HepG2 (cell line): ENCODE measurements around the gene GDI1. TPM values are rescaled to one million over a fixed set of nuclear protein-coding genes. Genes with fewer than 3 reads are reported as not detected.

ENCODE experiments used
- AGO2 ChIP-seq: fragments of 200-400 bp; formaldehyde crosslinking; optimal IDR thresholded peaks from 2 replicates; pipeline ENCODE3; 2017; ENCODE audit warnings: mild to moderate bottlenecking, low read depth, low read length, moderate library complexity
- CTCF ChIP-seq: sonication (generic); formaldehyde crosslinking; IDR thresholded peaks from 2 replicates; pipeline ENCODE4 v1.5.0; 2020; ENCODE audit warnings: mild to moderate bottlenecking, missing genetic modification reagents, moderate library complexity
- EHMT2 ChIP-seq: fragments of 200-600 bp; sonication (generic); IDR thresholded peaks from 2 replicates; pipeline ENCODE4 v1.7.0; 2017; ENCODE audit warnings: antibody characterized with exemption, low read depth, low read length, borderline replicate concordance
- HNRNPH1 ChIP-seq: fragments of 200-400 bp; formaldehyde crosslinking; optimal IDR thresholded peaks from 2 replicates; pipeline ENCODE3; 2017; ENCODE audit warnings: mild to moderate bottlenecking, low read depth, low read length
- HNRNPLL ChIP-seq: fragments of 200-400 bp; formaldehyde crosslinking; IDR thresholded peaks from 2 replicates; pipeline ENCODE4 v1.6.1; 2017; ENCODE audit warnings: mild to moderate bottlenecking, low read depth, low read length; ENCODE audit not compliant: poor library complexity, severe bottlenecking
- PHB2 ChIP-seq: fragments of 450-650 bp; IDR thresholded peaks from 2 replicates; pipeline ENCODE4 v1.6.1; 2018; ENCODE audit not compliant: partially characterized antibody
- PITX1 ChIP-seq: sonication (generic); formaldehyde crosslinking; IDR thresholded peaks from 2 replicates; pipeline ENCODE4 v1.5.1; 2020; ENCODE audit warnings: mild to moderate bottlenecking, missing genetic modification reagents
- POLR2AphosphoS5 ChIP-seq: IDR thresholded peaks from 2 replicates; pipeline ENCODE4 v1.6.1; 2012; ENCODE audit warnings: low read depth, low read length
- ZFP62 ChIP-seq: sonication (generic); formaldehyde crosslinking; IDR thresholded peaks from 2 replicates; pipeline ENCODE4 v1.4.0; 2020; ENCODE audit warnings: missing genetic modification reagents
- ZKSCAN1 ChIP-seq: fragments of 150-350 bp; IDR thresholded peaks from 2 replicates; pipeline ENCODE4 v1.6.1; 2014; ENCODE audit warnings: low read length
- ZNF234 ChIP-seq: sonication (generic); formaldehyde crosslinking; conservative IDR thresholded peaks from 2 replicates; pipeline ENCODE4 v1.5.1; 2020; ENCODE audit warnings: mild to moderate bottlenecking, missing genetic modification reagents
- ZNF317 ChIP-seq: sonication (generic); formaldehyde crosslinking; IDR thresholded peaks from 2 replicates; pipeline ENCODE4 v1.5.0; 2020; ENCODE audit warnings: mild to moderate bottlenecking, missing genetic modification reagents
- ZNF382 ChIP-seq: sonication (generic); formaldehyde crosslinking; IDR thresholded peaks from 2 replicates; pipeline ENCODE4 v1.5.0; 2020; ENCODE audit warnings: missing genetic modification reagents, mild to moderate bottlenecking, borderline replicate concordance
- ZNF460 ChIP-seq: sonication (generic); formaldehyde crosslinking; IDR thresholded peaks from 2 replicates; pipeline ENCODE4 v1.5.1; 2020; ENCODE audit warnings: missing genetic modification reagents, mild to moderate bottlenecking, borderline replicate concordance
- ZNF567 ChIP-seq: sonication (generic); formaldehyde crosslinking; IDR thresholded peaks from 2 replicates; pipeline ENCODE4 v1.8.1; 2023; ENCODE audit warnings: mild to moderate bottlenecking, missing genetic modification reagents, borderline replicate concordance
- polyA plus RNA-seq, 8 experiments: library from polyadenylated mRNA; depleted of rRNA in 3 of 8; stranded (reverse) in 7 of 8; unstranded in 1 of 8; fragments of >200 nt; fragmentation: Illumina TruSeq in 4 of 8; extraction: Trizol in 4 of 8; gene quantifications; 2 replicates each; pipeline versions ENCODE4 v1.2.1 to v1.2.3, GENCODE V29; 2011 to 2016; ENCODE audit warnings: low read depth in 4 of 8, missing spikeins in 1 of 8, mixed read lengths in 1 of 8; ENCODE audit not compliant: insufficient read depth in 1 of 8
- total RNA-seq, 5 experiments: library from RNA; depleted of rRNA; stranded (reverse); fragments of >200 nt; fragmentation: Illumina TruSeq; extraction: Trizol; gene quantifications; 2 replicates each; pipeline ENCODE4 v1.2.3, GENCODE V29; 2016; ENCODE audit warnings: low read depth in 1 of 5
- TF ChIP-seq, protein P1 (sequence below): sonication (generic); formaldehyde crosslinking; IDR thresholded peaks from 2 replicates; pipeline ENCODE4 v1.4.0; 2020; ENCODE audit warnings: missing genetic modification reagents
- TF ChIP-seq, protein P2 (sequence below): sonication (generic); formaldehyde crosslinking; IDR thresholded peaks from 2 replicates; pipeline ENCODE4 v1.5.0; 2020; ENCODE audit warnings: mild to moderate bottlenecking, missing genetic modification reagents, borderline replicate concordance

GDI1 gene
- total and polyA plus RNA-seq, 2 of the 13 experiments (the other 11 are each of a cell fraction or from before 2014, with no cell fraction given) = 17.4 to 105 TPM

GRCh38 chrX:154428176-154429171 lies 8.5 kb upstream of the GDI1 start, which contains the start of gene ATP6AP1 (continued):
- TF ChIP-seq, protein P1, sequence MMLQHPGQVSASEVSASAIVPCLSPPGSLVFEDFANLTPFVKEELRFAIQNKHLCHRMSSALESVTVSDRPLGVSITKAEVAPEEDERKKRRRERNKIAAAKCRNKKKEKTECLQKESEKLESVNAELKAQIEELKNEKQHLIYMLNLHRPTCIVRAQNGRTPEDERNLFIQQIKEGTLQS = no peak
- TF ChIP-seq, protein P2, sequence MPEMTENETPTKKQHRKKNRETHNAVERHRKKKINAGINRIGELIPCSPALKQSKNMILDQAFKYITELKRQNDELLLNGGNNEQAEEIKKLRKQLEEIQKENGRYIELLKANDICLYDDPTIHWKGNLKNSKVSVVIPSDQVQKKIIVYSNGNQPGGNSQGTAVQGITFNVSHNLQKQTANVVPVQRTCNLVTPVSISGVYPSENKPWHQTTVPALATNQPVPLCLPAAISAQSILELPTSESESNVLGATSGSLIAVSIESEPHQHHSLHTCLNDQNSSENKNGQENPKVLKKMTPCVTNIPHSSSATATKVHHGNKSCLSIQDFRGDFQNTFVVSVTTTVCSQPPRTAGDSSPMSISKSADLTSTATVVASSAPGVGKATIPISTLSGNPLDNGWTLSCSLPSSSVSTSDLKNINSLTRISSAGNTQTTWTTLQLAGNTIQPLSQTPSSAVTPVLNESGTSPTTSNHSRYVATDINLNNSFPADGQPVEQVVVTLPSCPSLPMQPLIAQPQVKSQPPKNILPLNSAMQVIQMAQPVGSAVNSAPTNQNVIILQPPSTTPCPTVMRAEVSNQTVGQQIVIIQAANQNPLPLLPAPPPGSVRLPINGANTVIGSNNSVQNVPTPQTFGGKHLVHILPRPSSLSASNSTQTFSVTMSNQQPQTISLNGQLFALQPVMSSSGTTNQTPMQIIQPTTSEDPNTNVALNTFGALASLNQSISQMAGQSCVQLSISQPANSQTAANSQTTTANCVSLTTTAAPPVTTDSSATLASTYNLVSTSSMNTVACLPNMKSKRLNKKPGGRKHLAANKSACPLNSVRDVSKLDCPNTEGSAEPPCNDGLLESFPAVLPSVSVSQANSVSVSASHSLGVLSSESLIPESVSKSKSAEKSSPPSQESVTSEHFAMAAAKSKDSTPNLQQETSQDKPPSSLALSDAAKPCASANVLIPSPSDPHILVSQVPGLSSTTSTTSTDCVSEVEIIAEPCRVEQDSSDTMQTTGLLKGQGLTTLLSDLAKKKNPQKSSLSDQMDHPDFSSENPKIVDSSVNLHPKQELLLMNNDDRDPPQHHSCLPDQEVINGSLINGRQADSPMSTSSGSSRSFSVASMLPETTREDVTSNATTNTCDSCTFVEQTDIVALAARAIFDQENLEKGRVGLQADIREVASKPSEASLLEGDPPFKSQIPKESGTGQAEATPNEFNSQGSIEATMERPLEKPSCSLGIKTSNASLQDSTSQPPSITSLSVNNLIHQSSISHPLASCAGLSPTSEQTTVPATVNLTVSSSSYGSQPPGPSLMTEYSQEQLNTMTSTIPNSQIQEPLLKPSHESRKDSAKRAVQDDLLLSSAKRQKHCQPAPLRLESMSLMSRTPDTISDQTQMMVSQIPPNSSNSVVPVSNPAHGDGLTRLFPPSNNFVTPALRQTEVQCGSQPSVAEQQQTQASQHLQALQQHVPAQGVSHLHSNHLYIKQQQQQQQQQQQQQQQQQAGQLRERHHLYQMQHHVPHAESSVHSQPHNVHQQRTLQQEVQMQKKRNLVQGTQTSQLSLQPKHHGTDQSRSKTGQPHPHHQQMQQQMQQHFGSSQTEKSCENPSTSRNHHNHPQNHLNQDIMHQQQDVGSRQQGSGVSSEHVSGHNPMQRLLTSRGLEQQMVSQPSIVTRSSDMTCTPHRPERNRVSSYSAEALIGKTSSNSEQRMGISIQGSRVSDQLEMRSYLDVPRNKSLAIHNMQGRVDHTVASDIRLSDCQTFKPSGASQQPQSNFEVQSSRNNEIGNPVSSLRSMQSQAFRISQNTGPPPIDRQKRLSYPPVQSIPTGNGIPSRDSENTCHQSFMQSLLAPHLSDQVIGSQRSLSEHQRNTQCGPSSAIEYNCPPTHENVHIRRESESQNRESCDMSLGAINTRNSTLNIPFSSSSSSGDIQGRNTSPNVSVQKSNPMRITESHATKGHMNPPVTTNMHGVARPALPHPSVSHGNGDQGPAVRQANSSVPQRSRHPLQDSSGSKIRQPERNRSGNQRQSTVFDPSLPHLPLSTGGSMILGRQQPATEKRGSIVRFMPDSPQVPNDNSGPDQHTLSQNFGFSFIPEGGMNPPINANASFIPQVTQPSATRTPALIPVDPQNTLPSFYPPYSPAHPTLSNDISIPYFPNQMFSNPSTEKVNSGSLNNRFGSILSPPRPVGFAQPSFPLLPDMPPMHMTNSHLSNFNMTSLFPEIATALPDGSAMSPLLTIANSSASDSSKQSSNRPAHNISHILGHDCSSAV = no peak
- TF ChIP-seq ZFP62 (CRISPR knock-in tag) (no peak), ZNF317 (CRISPR knock-in tag) (no peak), AGO2 (no peak), HNRNPH1 (no peak), ZKSCAN1 (no peak), CTCF (CRISPR knock-in tag) (peak; percentile 33), ZNF460 (CRISPR knock-in tag) (no peak), ZNF234 (CRISPR knock-in tag) (no peak), PHB2 (no peak), HNRNPLL (no peak), POLR2AphosphoS5 (peak; percentile 62), EHMT2 (no peak), ZNF382 (CRISPR knock-in tag) (no peak), PITX1 (CRISPR knock-in tag) (no peak), ZNF567 (no peak)
